Measurements from ENCODE around the gene PDXP.

- TF ChIP-seq POLR2A (IDR thresholded peaks at IDR 0.05) (no peak), CTCF (IDR thresholded peaks at IDR 0.05 in 4 of 5, conservative IDR thresholded peaks at IDR 0.05 in 1 of 5) (no peak)
Observed at GRCh38 chr22:37684803-37685615, 26.5 kb downstream of the PDXP start.
